Esophagus muscularis mucosa (tissue), 4 donors: Measurements from ENCODE around the gene TSBP1. TPM values are rescaled to one million over a fixed set of nuclear protein-coding genes. Genes with fewer than 3 reads are reported as not detected.

ENCODE experiments used
- DNase-seq: peaks from one replicate; pipeline ENCODE4 v3.0.0-alpha.2; 2017; ENCODE audit errors: extremely low spot score
- H3K27ac ChIP-seq, 4 donors: fragments of 200-600 bp; sonication (generic); replicated peaks in 1 of 4; 1 replicate in 3 of 4; 2 replicates in 1 of 4; pipeline ENCODE4 v1.5.1; 2016 to 2019; ENCODE audit warnings: mild to moderate bottlenecking in 1 of 4
- H3K27me3 ChIP-seq, 4 donors: fragments of 200-600 bp; sonication (generic); one replicate each; pipeline versions ENCODE4 v1.5.1 to v1.6.0; 2016 to 2019
- H3K36me3 ChIP-seq, 4 donors: fragments of 200-600 bp; sonication (generic); one replicate each; pipeline ENCODE4 v1.5.1; 2016 to 2019
- H3K4me1 ChIP-seq, 4 donors: fragments of 200-600 bp; sonication (generic); one replicate each; pipeline ENCODE4 v1.5.1; 2016 to 2019
- H3K4me3 ChIP-seq, 4 donors: fragments of 200-600 bp; sonication (generic); 1 replicate in 2 of 4; 2 replicates in 2 of 4; pipeline ENCODE4 v1.5.1; 2016 to 2019; ENCODE audit warnings: mild to moderate bottlenecking in 4 of 4, moderate library complexity in 1 of 4
- H3K9me3 ChIP-seq, 4 donors: fragments of 200-600 bp; sonication (generic); 1 replicate in 3 of 4; 2 replicates in 1 of 4; pipeline ENCODE4 v1.5.1; 2016 to 2019
- EP300 ChIP-seq: sonication (generic); formaldehyde crosslinking; IDR thresholded peaks from one replicate; pipeline ENCODE4 v1.6.1; 2017; ENCODE audit warnings: antibody characterized with exemption
- POLR2A ChIP-seq: fragments of 450-650 bp; IDR thresholded peaks from one replicate; pipeline ENCODE4 v1.6.1; 2017; ENCODE audit warnings: antibody characterized with exemption, moderate library complexity, mild to moderate bottlenecking, low read depth
- POLR2AphosphoS5 ChIP-seq, 2 donors: sonication (generic); formaldehyde crosslinking; IDR thresholded peaks; one replicate each; pipeline ENCODE4 v1.6.1; 2017; ENCODE audit warnings: antibody characterized with exemption in 2 of 2
- WGBS: methylation state at CpG from one replicate; pipeline ENCODE4 v1.1.5; 2018; 5-methylcytosine and 5-hydroxymethylcytosine counted together
- intact Hi-C: fragments of 100-400 bp; cut with DNase I; formaldehyde crosslinking; loops from one replicate; pipeline ENCODE4 v1.15.1; 2023
- total RNA-seq, 4 donors: library from RNA; depleted of rRNA; stranded (reverse); fragments of >200 nt; gene quantifications; one replicate each; pipeline versions ENCODE4 v1.1.0 to v1.2.1, GENCODE V29; 2016
- TF ChIP-seq, protein P1 (sequence below), 3 experiments: fragments of 200-600 bp in 2 of 3; fragments of 450-650 bp in 1 of 3; sonication (generic) in 2 of 3; IDR thresholded peaks; one replicate each; pipeline ENCODE4 v1.5.1; 2017 to 2019; ENCODE audit warnings: antibody characterized with exemption in 3 of 3, mild to moderate bottlenecking in 2 of 3, moderate library complexity in 1 of 3

The TSBP1 gene, protein sequence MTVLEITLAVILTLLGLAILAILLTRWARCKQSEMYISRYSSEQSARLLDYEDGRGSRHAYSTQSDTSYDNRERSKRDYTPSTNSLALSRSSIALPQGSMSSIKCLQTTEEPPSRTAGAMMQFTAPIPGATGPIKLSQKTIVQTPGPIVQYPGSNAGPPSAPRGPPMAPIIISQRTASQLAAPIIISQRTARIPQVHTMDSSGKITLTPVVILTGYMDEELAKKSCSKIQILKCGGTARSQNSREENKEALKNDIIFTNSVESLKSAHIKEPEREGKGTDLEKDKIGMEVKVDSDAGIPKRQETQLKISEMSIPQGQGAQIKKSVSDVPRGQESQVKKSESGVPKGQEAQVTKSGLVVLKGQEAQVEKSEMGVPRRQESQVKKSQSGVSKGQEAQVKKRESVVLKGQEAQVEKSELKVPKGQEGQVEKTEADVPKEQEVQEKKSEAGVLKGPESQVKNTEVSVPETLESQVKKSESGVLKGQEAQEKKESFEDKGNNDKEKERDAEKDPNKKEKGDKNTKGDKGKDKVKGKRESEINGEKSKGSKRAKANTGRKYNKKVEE
- not detected for total RNA-seq

DNA sequence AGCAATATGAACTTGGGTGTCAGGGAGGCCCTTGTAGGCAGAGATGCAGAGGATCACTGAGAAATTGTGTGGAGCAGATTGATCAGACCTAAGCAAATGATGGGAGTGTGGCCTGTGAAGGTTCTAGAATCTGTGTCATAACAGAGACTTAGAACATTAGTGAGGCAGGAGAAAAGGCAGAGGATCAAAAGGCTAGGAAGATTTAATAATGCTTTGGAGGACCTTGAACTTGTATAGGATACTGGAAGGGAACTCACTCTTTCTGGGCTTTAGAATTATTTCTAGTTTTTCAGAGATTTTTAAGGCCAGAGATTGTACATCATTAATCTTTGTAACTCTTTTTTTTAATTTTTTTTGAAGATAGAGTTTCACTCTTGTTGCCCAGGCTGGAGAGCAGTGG is at the start of gene TSBP1:
Gene TSBP1 (minus strand): TSS at position 101 of the 400 bp plus-strand sequence. CDS start 197 bp downstream, outside the sequence.
- Histone ChIP-seq H3K4me3 (no peak within 1 kb of the TSS), H3K9me3 (no peaks in the 10 kb centered on the region), H3K27me3 (peaks cover 0 to 5% (median 0%) of the 10 kb centered on the region in 4 donors), H3K36me3 (no peaks in the 10 kb centered on the region), H3K27ac (no peak within 1 kb of the TSS), H3K4me1 (no peaks in the 10 kb centered on the region)
- TF ChIP-seq, protein P1, sequence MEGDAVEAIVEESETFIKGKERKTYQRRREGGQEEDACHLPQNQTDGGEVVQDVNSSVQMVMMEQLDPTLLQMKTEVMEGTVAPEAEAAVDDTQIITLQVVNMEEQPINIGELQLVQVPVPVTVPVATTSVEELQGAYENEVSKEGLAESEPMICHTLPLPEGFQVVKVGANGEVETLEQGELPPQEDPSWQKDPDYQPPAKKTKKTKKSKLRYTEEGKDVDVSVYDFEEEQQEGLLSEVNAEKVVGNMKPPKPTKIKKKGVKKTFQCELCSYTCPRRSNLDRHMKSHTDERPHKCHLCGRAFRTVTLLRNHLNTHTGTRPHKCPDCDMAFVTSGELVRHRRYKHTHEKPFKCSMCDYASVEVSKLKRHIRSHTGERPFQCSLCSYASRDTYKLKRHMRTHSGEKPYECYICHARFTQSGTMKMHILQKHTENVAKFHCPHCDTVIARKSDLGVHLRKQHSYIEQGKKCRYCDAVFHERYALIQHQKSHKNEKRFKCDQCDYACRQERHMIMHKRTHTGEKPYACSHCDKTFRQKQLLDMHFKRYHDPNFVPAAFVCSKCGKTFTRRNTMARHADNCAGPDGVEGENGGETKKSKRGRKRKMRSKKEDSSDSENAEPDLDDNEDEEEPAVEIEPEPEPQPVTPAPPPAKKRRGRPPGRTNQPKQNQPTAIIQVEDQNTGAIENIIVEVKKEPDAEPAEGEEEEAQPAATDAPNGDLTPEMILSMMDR (IDR thresholded peaks at IDR 0.05) = no peak
- TF ChIP-seq EP300 (no peak), POLR2A (no peak), POLR2AphosphoS5 (IDR thresholded peaks at IDR 0.05) (no peak)
- intact Hi-C loops = no loop called here
- no peak for DNase-seq

GRCh38 chr6:32416036-32416435 is 44.3 kb upstream of the TSBP1 start:
- Histone ChIP-seq H3K4me1 (peaks cover 0 to 10% (median 7%) of the 10 kb centered on the region in 4 donors), H3K4me3 (peak overlapping the region in 1 of 4 donors; percentile 29), H3K9me3 (no peaks in the 10 kb centered on the region), H3K36me3 (no peaks in the 10 kb centered on the region), H3K27me3 (peaks cover 0 to 65% (median 6%) of the 10 kb centered on the region in 4 donors), H3K27ac (no peak overlapping the region)
- DNase-seq = no peak
- TF ChIP-seq EP300 = no peak
- TF ChIP-seq, protein P1 (IDR thresholded peaks at IDR 0.05) = no peak
- no peak for TF ChIP-seq POLR2AphosphoS5 (IDR thresholded peaks at IDR 0.05)
- no peak for TF ChIP-seq POLR2A
- WGBS = 82% methylated on average over 3 of the region's 3 CpGs
- intact Hi-C loops = loop anchor here (2.0 kb wide), 1 partner anchor 381 kb away; no protein-coding TSS in a partner anchor

- Histone ChIP-seq H3K27me3 (peaks cover 0 to 65% (median 6%) of the 10 kb centered on the region in 4 donors), H3K4me1 (peaks cover 0 to 10% (median 7%) of the 10 kb centered on the region in 4 donors), H3K9me3 (no peaks in the 10 kb centered on the region), H3K4me3 (peak overlapping the region in 2 of 4 donors; percentile 6 to 29), H3K27ac (no peak overlapping the region), H3K36me3 (no peaks in the 10 kb centered on the region)
- intact Hi-C loops = loop anchor here (2.0 kb wide), 1 partner anchor 381 kb away; no protein-coding TSS in a partner anchor
- no peak for TF ChIP-seq EP300
- TF ChIP-seq POLR2A = no peak
- TF ChIP-seq, protein P1 (IDR thresholded peaks at IDR 0.05) = peak in 2 of 3 experiments; percentile 97 to 99
- no peak for TF ChIP-seq POLR2AphosphoS5 (IDR thresholded peaks at IDR 0.05)
- 7% methylated on average over 13 of the region's 13 CpGs for WGBS
- DNase-seq = no peak
These were observed 43.9 kb upstream of the TSBP1 start for GRCh38 chr6:32415521-32416019.

DNA sequence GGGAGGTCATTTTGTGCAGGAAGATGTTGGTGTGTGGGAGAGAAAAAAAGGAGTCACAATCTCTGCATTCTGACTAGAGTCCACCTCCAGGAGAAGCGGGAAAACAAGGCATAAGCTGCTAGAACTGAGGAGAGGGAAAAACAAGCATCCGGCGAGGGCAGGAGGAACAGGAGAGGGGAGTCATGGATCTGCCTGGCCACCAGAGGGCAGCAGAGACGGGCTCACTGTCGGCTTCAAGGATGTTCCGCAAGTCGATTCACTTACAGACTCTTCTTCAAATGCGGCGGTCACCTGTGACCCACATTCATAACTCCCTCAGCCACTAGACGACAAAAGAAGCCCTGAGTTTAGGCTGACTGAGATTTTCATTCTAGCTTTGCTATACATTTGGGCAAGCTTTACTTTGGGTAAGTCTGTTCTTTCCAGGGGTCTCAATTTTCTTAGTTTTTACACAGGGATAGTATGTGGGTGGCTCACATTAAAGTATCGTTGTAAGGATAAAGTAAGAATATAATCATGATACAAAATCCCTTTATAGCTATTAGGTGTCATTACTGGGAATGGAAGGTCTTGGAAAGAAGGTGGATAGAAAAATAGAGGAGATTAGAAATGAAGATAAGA is 41.8 kb upstream of the TSBP1 start:
- Histone ChIP-seq H3K27ac (no peak overlapping the region), H3K9me3 (no peaks in the 10 kb centered on the region), H3K4me1 (peaks cover 0 to 10% (median 7%) of the 10 kb centered on the region in 4 donors), H3K4me3 (no peak overlapping the region), H3K36me3 (no peaks in the 10 kb centered on the region), H3K27me3 (peaks cover 0 to 65% (median 6%) of the 10 kb centered on the region in 4 donors)
- 9% methylated on average over 11 of the region's 11 CpGs for WGBS
- DNase-seq = peak; percentile 94
- no peak for TF ChIP-seq EP300
- no peak for TF ChIP-seq POLR2A
- TF ChIP-seq, protein P1 (IDR thresholded peaks at IDR 0.05) = peak; percentile 89 to 97 (median 92)
- TF ChIP-seq POLR2AphosphoS5 (IDR thresholded peaks at IDR 0.05) = no peak
- intact Hi-C loops = loop anchor here (1.0 to 5.0 kb wide), 3 partner anchors 166 to 454 kb away; no protein-coding TSS in a partner anchor
